NCI-H1105 treated with DMSO at 0.1 percent for 48 hours (cell line): ENCODE results near the gene PRODH2.
A peak's percentile ranks its signal among the peaks of the same experiment; 100 is the strongest.
"Not testable (repeated sequence)": the region's sequence is repeated elsewhere in the genome, so short reads cannot be mapped to it uniquely, and the experiment has no call there.

Experiments
- DNase-seq: peaks from one replicate; lab custom pipeline; 2025; lab: John Stamatoyannopoulos, UW

PRODH2 gene

DNA sequence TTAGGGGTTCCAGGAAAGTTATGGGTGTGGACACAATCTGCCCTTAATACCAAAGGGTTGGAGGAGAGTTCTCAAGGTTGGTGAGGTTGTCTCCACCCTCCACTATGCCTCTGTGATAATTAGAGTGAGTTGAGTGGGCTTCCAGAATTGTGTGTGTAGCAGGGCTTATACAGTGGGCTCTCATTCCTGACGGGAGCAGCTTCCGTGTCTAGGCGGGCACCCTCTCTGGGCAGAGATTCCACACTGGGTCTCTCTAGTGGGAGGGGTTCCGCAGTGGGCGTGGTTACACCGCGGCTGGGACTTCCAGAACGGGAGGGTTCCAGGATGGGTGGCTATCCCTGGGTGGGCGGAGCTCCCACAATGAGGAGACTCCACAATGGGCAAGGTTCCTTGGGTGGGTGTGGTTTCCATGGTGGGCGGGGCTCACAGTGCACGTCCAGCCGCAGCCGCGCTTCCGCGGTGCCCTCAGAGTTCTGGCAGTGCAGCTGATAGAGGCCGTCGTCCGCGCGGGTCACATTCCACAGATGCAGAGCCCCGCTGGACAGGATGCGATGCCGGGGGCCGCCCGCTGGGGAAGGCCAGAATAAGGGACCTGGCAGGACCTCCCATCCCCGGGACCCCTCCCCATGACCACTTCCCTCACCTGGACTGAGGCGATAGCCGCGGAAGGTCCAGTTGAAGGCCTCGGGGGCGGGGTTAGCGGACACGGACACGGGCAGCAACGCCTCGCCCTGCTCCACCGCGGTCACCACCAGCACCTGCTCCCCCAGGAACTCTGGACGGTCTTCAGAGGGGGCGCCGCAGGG, 31.2 kb upstream of the PRODH2 start:
- DNase-seq, result no peak

DNA sequence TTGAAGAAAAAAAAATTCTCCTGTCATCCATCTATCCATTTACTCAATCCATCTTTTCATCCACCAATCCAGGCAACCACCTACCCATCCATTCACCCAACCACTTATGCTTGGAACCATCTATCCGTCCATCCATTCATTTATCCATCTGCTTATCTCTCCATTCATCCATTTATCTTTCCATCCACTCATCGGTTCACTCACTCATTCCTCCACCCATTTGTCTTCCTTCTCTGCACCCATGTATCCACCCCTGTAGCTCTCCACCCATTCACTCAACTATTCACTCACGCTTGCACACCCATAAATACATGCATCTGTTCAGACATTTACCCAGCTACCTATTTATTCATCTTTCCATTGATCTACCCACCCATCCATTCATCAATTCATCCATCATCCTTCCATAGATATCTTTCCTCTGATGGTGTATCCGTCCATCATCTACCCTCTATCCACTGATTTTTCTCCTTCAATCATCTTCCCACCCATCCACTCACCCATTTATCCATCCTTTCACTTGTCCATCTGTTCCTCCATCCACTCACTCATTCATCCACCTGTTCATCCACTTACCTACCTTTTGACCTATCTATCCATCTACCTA, 30.1 kb upstream of the PRODH2 start:
- no peak for DNase-seq

DNA sequence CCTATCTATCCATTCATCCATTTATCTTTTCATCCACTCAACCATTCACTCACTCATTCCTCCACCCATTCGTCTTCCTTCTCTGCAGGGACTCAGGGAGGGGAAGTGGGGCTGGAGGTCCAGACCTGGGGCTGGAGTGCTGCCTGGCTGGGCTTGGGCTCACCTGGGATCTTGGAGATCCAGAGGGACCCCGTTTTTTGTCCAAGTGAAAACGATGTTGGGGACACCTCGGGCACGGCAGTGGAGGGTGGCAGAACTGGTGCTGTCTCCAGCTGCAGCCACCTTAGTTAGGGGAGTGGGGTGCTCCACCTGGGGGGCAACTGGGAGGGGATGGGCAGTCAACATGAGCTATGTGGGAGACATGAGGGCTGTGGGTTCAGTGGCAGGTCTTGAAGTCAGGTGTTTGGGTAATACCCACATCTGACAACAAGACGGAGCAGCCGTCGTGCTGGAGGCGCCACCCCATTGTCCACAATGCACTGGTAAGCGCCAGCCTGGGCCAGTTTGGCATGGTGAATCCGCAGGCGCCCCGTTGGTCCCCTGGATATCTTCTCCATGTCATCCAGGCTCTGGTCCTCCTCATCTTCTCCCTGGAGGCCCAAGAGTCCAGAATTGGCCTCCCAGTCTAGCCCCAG, 29.4 kb upstream of the PRODH2 start:
- DNase-seq, result no peak

DNA sequence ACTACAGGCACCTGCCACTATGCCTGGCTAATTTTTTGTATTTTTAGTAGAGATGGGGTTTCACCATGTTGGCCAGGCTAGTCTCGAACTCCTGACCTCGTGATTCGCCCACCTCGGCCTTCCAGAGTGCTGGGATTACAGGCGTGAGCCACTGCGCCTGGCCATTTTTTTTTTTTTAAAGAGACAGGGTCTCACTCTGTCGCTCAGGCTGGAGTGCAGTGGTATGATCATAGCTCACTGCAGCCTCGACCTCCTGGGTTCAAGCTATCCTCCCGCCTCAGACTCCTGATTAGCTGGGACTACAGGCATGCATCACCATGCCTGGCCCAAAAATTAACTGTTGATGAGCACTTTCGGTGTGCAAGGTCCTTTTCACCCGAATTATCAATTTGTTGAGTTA, 23.5 kb upstream of the PRODH2 start:
- not testable (repeated sequence) for DNase-seq

DNA sequence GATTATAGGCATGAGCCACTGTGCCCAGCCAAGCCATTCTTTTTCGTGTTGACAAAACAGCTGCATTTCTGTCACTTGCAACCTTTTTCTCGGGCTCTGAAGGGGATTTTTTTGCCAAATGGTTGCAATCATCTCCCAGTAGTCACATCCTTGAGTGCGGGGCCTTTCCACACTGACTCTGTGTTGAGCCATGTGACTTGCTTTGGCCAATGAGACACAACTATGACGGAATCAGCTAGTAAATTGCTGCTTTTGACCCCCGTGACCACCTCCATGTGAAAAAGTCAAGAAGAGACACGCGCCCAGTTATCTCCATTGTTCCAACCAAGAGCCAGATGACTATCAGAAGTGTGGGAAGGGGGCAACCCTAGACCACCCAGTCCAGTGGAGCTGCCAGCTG, 21.3 kb upstream of the PRODH2 start:
- DNase-seq, result no peak

DNA sequence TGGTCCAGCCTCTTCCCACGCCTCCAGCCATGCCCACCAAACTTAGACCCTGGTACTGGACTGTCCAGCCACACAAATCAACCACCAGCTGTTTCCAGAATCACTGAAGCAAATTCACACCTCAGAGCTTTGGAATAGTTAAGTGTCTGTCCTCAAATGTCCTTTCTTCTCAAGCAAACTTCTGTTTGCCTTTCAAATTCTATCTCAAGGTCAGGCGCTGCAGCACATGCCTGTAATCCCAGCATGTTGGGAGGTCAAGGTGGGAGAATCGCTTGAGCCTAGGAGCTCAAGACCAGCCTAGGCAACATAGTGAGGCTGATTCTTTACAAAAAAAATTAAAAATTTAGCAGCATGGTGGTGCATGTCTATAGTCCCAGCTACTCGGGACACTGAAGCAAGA, 19.4 kb upstream of the PRODH2 start:
- no peak for DNase-seq

DNA sequence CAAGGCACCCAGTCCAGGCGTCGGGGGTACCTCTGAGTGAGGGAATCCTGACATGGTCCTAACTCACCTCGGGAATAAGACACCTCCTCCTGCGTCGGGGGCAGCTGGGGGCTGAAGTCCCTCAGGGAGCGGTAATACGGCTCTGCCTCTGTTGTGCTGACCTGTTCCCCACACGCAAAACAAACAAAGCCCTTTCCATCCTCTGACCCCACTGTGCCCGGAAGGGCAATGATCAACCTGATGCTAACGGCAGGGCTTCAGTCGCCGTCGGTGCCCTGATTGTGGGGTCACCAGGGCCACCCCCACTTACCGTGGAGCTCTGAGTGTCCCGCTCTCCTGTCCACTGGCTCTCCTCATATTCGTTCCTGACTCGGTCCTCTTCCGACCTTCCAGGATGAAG, 18.3 kb upstream of the PRODH2 start:
- no peak for DNase-seq

DNA sequence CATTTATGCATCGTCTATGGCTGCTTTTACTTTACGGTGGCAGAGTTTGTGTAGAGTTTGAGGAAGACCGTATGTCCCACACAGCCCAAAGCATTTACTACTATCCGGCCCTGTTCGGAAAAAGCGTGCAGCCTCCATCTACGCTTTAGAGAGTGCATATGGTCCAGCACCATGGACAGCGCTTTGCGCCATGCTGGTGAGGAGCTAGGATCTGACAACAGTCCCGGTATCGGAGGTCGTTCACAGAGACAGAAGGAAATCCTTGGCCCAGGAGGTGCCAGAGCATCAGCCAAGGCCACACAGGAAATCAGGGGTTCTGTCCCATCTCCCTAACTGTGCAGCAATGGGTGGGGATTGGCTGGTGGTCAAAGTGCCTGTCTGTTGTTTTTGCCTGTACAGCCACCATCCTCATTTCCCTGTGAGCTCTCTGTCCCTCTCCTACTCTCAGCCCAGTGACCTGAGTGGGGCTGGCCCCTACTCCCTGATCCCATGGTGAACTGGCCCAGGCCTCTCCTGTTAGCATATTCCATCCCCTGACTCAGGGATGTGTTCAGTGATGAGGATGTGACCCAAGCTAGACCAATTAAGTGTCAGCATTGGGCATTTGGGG, 16.2 kb upstream of the PRODH2 start:
- no peak for DNase-seq

DNA sequence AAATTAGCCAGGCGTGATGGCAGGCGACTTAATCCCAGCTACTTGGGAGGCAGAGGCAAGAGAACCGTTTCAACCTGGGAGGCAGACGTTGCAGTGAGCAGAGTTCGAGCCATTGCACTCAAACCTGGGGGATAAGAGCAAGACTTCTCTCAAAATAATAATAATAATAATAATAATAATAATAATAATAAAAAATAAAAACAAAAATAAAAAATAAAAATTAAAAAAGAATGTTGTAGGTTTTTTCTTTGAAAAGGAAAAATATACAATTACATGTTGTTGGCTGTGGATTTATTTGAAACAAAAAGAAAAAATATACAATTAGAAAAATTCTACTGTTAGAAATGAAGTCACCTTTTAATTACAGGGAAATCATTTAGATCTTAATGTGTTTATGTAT, 11.5 kb upstream of the PRODH2 start:
- no peak for DNase-seq

DNA sequence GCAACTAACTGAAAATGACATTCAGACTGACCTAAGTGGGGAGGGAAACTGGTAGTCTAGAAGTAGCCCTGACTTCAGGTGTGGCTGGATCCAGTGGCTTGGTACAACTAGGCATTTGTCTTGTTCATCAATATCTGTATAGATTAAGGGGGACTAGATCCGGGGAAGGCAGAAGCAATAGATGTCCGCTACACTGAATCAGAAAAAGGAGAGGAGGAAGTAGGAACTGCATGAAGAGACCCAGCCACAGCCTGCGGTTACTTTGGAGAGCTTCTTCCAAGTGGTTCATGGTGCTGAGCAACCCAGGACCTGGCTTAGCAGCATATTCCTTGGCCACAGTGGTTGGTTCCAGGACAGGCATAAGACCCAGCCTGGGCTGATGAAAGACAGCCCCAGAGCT, 9.9 kb upstream of the PRODH2 start:
- no peak for DNase-seq

DNA sequence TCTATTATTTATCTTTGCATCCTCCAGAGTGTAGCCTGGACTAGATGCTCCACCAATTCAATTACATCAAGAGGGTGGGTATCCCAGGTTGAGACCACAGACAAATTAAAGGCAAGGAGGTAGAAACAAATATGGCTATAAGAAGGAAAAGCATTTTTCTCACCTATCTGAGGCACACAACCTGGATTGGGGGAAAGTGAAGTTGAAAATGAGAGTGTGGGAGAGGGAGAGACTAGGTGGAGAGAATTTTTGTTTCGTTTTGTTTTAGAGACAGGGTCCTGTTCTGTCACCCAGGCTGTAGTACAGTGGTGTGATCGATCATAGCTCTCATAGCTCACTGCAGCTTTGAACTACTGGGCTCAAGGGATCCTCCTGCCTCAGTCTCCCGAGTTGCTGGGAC, 5.8 kb upstream of the PRODH2 start:
- DNase-seq, result no peak

DNA sequence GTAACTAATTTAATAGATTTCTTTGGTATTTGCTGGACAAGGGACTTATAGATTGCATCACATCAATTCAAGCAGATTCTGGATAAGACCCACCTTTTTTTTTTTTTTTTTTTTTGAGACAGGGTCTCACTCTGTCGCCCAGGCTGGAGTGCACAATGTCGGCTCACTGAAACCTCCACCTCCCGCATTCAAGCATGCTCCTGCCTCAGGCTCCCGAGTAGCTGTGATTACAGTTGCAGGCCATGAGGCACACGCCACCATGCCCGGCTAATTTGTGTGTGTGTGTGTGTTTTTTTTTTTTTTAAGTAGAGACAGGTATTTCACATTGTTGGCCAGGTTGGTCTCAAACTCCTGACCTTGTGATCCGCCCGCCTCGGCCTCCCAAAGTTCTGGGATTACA, 4.2 kb upstream of the PRODH2 start:
- DNase-seq, result no peak

DNA sequence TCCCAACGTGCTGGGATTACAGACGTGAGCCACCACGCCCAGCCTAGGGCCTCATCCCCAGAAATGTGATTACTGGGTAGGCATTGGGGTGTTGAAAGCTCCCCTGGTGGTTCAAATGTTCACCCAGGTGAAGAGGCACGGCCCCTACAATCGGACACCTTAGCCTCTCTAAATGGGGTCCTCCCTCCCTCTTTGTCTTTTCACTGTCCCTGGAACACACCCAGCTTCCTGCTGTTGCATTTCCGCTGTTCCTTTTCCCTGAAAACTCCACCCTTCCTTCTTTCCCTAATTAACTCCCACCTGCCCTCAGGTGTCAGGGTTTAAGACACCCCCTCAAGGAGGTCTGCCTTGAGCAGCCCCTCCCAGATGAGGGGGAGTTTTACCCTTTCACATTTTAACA, 3.6 kb upstream of the PRODH2 start:
- no peak for DNase-seq

DNA sequence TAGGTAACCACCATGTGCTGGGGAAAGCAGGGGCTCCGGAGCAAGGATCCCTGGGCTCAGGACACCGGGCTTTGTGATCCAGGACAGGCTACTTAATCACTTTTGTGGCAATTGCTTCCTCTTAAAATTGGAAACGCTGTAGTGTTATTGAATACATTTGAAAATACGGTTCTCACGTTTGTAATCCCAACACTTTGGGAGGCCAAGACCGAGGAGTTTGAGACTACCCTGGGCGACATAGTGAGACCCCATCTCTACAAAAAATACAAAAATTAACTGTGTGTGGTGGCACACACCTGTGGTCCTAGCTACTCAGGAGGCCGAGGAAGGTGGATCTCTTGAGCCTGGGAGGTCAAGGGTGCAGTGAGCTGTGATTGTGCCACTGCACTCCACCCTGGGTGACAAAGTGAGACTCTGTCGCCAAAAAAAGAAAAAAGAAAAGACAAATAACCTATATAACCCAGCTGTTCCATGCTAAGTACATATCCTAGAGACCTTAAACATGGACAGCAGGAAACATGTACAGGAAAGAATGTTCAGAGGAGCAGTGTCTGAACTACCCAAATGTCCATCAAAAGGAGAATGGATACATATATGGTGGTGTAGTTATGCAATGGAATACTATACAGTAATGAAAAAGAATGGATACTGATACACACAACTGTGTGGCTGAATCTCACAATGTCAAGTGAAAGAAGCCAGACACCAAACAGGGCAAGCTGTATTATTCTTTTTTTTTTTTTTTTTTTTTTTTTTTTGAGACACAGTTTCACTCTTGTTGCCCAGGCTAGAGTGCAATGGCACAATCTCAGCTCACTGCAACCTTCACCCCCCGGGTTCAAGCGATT, 622 bp upstream of the PRODH2 start:
- DNase-seq, result no peak

DNA sequence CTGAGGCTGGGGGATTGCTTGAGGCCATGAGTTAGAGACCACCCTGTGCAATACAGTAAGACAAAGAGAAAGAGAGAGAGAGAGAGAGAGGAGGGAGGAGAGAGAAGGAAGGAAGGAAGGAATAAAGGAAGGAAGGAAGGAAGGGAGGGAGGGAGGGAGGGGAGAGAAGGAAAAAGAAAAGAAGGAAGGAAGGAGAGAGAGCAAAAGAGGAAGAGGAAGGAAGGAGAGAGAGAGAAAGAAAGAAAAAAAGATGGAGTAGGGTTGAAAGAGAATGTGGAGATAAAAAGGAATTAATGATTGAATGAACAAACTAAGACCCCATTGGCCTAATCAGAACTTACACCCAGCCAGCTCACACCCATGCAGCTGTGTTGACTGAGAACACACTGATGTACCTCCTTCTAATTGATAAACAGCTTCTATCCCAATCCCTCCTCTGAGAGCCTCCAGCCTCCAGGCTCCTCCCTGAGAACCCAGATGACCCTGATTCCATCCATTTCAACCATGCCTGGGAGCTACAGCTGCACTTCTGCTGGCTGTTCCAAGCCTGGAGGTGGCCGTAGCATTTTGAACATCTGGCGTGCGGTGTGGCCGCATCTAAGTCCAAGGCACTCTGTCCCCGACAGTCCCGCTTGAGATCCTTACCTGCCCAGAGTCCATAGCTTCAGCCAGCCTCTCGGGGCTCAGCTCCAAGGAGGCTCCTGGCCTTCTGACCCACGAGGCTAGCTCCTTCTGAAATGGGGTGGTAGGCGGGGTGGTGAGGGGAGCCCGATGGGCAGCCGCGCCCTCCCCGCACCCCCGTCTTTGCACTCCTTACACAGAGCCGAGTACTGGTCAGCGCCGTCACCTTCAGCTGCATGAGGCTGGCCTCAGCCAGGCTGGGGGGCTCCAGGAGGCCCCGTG, 1.1 kb downstream of the PRODH2 start:
- DNase-seq, result no peak

DNA sequence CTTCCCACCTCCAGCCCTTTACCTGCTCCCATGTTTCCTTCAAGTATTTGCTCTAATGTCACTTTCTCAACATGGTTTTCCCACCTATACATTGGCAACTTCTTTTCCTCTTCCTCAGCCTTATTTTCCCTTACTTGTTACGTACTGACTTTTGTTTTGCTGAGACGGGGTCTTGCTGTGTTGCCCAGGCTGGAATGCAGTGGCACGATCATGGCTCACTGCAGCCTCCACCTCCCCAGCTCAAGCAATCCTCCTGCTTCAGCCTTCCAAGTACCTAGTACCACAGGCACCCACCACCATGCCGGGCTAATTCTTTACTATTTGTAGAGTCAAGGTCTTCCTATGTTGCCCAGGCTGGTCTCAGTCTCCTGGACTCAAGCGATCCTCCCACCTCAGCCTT, 5.0 kb downstream of the PRODH2 start:
- no peak for DNase-seq

DNA sequence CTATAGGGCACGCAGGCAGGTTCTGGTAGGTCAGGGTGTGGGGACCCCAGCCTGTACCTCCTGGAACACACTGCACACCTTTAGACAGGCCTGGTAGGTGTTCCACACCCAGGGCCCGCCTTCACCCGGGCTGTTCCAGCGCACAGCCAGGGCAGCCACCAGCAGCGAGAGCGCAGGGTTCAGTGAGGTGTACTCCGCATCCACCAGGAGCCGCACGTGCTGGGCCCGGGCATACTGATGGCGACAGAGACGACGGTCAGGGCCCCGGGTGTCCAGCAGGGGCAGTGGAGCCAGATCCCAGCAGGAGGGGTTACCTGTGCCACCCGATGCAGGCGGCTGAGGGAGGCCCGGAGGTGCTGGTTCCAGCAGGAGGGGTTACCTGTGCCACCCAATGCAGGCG, 6.0 kb downstream of the PRODH2 start:
- no peak for DNase-seq

DNA sequence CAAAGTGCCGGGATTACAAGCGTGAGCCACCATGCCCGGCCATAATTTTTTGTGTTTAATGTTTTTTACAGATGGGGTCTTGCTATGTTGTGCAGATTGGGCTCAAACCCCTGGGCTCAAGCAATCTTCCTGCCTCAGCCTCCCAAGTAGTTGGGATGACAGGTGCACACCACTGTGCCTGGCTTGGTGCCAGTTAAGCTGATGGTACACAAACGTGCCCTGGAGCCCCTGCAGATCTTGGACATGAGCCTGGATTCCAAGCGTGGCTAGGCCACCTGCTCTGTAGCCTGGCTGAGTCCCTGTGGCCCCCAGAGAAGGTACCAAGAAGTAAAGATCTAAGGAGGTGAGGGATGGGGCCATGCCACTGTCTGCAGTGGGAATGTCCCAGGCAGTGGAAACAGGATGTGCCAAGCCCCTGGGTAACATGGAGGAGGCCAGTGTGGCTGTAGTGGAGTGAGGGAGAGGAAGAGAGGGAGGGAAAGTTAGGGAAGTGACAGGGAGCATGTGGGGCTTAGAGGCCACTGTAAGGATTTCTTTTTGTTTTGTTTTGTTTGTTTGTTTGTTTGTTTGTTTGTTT, 7.0 kb downstream of the PRODH2 start:
- peak; percentile 31 for DNase-seq

DNA sequence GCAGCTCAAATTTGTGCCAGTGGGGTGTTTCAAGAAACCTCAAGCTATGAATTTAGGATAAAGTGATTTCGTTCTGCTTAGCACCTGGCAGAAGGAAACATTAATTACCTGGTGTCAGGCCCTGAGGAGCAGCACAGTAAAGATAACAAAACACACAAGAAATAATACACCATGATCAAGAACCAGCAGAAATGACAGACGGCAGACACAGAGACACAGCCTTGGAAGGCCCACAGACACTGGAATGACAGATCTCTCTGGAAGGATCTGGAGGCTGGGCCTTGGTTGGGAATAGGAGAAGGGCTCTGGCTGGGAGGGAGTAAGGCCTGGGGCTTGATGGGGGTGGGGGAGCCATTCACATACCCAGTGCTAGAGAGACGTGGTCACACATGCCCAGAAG, 10.8 kb downstream of the PRODH2 start:
- no peak for DNase-seq

DNA sequence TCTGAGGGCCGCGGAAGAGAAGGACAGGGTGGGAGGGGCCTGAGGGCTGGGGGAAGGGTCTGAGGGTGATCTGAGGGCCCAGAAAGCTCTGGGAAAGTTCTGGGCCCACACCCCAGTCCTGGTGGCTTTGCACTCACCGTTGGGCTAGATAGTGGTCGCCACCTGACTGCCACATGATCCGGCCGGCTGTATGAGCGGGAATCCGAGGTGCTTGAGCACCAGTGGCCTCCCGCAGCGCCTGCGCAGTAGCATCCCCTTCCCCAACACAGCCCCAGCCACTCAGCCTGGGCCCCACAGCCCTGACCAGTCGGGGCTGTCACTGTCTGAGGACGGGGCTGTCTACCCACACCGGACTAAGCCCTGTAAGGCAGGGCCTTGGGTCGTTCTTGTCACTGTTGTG, 15.0 kb downstream of the PRODH2 start:
- no peak for DNase-seq
